ENCODE measurements around the gene PPP2R5C. TPM values are rescaled to one million over a fixed set of nuclear protein-coding genes. Genes with fewer than 3 reads are reported as not detected.

PPP2R5C gene
- total and polyA plus RNA-seq, 7 experiments from 2014 or later: 155 to 449 (median 382) TPM

DNA sequence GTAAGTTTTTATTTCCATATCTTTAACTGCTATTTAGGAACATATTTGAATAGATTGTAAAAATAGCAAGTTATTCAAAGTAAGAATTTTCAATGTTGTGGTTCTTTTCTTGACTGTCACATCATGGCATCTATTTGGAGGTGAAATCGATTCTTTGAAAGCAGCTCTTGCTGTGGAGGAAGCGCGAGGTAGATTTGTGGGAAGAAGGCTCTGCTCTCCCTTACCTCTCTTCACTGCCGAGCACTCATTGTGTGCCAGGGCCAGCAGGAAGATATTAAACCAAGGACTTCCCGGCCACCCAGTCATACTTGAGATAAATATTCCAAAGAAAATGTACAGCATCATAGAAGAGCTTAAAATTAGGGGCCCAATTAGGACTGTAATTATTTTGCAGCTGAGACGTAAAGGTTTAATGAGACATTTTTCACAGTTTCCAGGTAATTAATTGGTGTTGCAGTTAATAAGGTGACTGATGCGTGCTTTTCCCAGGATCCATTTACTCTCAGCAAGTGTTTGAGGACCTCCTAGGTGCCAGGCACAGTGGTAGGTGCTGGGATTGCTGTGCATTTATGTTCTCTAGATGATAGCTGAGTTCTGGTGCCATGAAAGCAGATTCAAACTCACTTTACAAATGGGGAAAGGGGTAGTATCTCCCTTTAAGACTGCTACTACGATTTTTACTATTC, 113.7 kb downstream of the PPP2R5C start:
- DNase-seq (no peak), ATAC-seq (no peak)
- H3K27me3 Mint-ChIP-seq: no peaks in the 10 kb centered on the region
- POLR2A ChIA-PET: interaction anchor here (1.5 to 1.6 kb wide), 3 partner anchors 23 to 105 kb away, joined by 4 to 5 read pairs (median 5); no protein-coding TSS in a partner anchor
- H3K4me3 Mint-ChIP-seq: peak overlapping the region; percentile 63 to 87 (median 76)
- Histone ChIP-seq H3K9me3 (ENCODE audit: control insufficient read depth in 2 of 3, low read length in 3 of 3) (no peaks in the 10 kb centered on the region), H3K27me3 (ENCODE audit: control insufficient read depth in 2 of 2, insufficient read depth in 2 of 2, low read length in 2 of 2) (no peaks in the 10 kb centered on the region), H3K4me3 (ENCODE audit: low read length) (no peak overlapping the region), H3K27ac (ENCODE audit: low read depth, low read length) (peak overlapping the region; percentile 72), H3K4me1 (ENCODE audit: control insufficient read depth in 2 of 2, insufficient read depth in 2 of 2, low read length in 2 of 2) (peaks cover 24 to 52% of the 10 kb centered on the region in 2 donors), H3K36me3 (ENCODE audit: control insufficient read depth in 2 of 3, insufficient read depth in 3 of 3, low read length in 3 of 3) (peaks cover 0 to 25% (median 8%) of the 10 kb centered on the region in 3 experiments)
- peaks cover 0 to 5% (median 0%) of the 10 kb centered on the region in 11 donors for H3K9me3 Mint-ChIP-seq
- peak overlapping the region; percentile 72 to 95 (median 89) for H3K27ac Mint-ChIP-seq
- intact Hi-C loops (cut with micrococcal nuclease): loop anchor here (5.0 kb wide), 3 partner anchors 33 to 113 kb away; partner anchors contain the start of gene PPP2R5C (in 1 of the 2)
- H3K4me1 Mint-ChIP-seq: peaks cover 47 to 97% (median 85%) of the 10 kb centered on the region in 7 donors
- H3K36me3 Mint-ChIP-seq: peaks cover 8 to 25% (median 19%) of the 10 kb centered on the region in 5 donors
- CTCF ChIA-PET: interaction anchor here (0.7 to 0.8 kb wide), 2 partner anchors 8 to 1789 kb away, joined by 3 read pairs; no protein-coding TSS in a partner anchor

DNA sequence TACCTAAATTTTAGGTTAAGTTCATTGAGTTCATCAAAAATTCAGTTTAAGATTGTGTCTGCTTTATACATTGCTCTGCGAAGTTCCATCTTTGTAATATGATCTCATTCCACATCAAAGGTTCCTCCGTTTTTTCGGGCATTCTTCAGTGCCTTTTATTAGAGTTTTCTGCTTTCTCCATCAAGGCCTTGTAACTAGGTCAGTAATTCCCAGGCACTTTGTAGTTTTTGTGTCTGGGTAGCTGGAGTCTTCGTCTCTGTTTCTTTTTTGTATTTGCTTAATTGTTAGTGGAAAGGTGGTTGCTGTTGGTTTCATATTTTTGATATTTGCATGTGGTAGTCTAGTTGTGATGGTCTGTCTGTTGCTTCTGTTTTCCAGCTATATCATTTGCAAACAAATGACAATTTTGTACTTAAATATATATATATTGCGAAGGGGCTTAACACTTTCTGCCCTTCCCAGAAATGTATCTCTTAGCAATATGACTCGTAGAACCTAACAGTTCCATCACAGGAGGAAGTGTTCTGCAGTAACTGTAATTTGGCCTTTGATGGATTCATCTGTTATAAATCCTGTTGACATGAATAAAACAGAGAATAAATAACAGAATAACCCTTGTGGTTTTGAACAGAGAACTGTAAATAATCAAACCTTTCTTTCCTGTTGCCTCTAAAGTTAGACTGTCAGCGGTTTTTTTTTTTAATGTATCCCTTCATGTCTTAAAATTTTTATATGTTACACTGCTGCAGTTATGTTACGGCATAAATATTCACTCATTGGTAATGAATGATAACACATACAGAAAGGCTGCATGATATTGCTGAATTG, 114.4 kb downstream of the PPP2R5C start:
- no peaks in the 10 kb centered on the region for H3K27me3 Mint-ChIP-seq
- peak overlapping the region; percentile 72 to 95 (median 89) for H3K27ac Mint-ChIP-seq
- POLR2A ChIA-PET: interaction anchor here (1.5 to 1.6 kb wide), 3 partner anchors 23 to 105 kb away, joined by 4 to 5 read pairs (median 5); no protein-coding TSS in a partner anchor
- peaks cover 0 to 5% (median 0%) of the 10 kb centered on the region in 11 donors for H3K9me3 Mint-ChIP-seq
- H3K9me3 ChIP-seq (ENCODE audit: control insufficient read depth in 2 of 3, low read length in 3 of 3): no peaks in the 10 kb centered on the region
- DNase-seq (peak in 3 of 9 donors; percentile 13 to 26 (median 24)), ATAC-seq (no peak)
- H3K4me1 Mint-ChIP-seq: peaks cover 46 to 97% (median 80%) of the 10 kb centered on the region in 7 donors
- peaks cover 8 to 25% (median 18%) of the 10 kb centered on the region in 5 donors for H3K36me3 Mint-ChIP-seq
- H3K4me3 Mint-ChIP-seq: peak overlapping the region; percentile 63 to 87 (median 76)
- peak overlapping the region; percentile 72 for H3K27ac ChIP-seq (ENCODE audit: low read depth, low read length)
- H3K36me3 ChIP-seq (ENCODE audit: control insufficient read depth in 2 of 3, insufficient read depth in 3 of 3, low read length in 3 of 3): peaks cover 0 to 33% (median 8%) of the 10 kb centered on the region in 3 experiments
- H3K4me1 ChIP-seq (ENCODE audit: control insufficient read depth in 2 of 2, insufficient read depth in 2 of 2, low read length in 2 of 2): peaks cover 24 to 54% of the 10 kb centered on the region in 2 donors
- no peaks in the 10 kb centered on the region for H3K27me3 ChIP-seq (ENCODE audit: control insufficient read depth in 2 of 2, insufficient read depth in 2 of 2, low read length in 2 of 2)
- H3K4me3 ChIP-seq (ENCODE audit: low read length): no peak overlapping the region
- intact Hi-C loops (cut with micrococcal nuclease): loop anchor here (1.0 to 5.0 kb wide), 4 partner anchors 34 to 169 kb away; partner anchors contain the start of gene PPP2R5C (in 1 of the 2)
- CTCF ChIA-PET: no interaction called here

DNA sequence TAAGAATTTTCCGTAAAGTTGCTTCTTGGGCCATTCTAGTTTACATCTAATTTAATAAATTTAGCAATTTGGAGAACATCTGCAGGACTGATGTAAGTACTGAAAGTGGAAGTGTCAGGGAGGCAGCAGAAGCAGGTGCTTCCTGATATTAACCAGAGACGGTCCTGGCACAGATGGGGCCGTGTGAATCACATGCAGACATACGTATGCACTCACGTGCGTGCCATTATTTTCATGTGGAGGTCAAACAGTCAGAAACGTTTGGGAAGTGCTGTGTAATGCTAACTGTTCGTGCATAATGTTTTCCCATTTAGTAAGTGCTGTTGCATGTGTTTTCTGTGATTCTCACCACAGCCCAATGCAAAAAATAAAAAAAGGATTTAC, 115.0 kb downstream of the PPP2R5C start:
- Mint-ChIP-seq H3K27me3 (no peaks in the 10 kb centered on the region), H3K4me1 (peaks cover 42 to 96% (median 78%) of the 10 kb centered on the region in 7 donors), H3K36me3 (peaks cover 9 to 24% (median 18%) of the 10 kb centered on the region in 5 donors), H3K9me3 (peaks cover 0 to 5% (median 0%) of the 10 kb centered on the region in 11 donors), H3K27ac (peak overlapping the region; percentile 72 to 95 (median 89)), H3K4me3 (peak overlapping the region; percentile 43 to 87 (median 76))
- intact Hi-C loops (cut with micrococcal nuclease): loop anchor here (1.0 to 5.0 kb wide), 4 partner anchors 34 to 169 kb away; partner anchors contain the start of gene PPP2R5C (in 1 of the 2)
- DNase-seq: peak in 8 of 9 donors; percentile 42 to 85 (median 68)
- H3K27me3 ChIP-seq (ENCODE audit: control insufficient read depth in 2 of 2, insufficient read depth in 2 of 2, low read length in 2 of 2): no peaks in the 10 kb centered on the region
- peak overlapping the region; percentile 72 for H3K27ac ChIP-seq (ENCODE audit: low read depth, low read length)
- CTCF ChIA-PET: no interaction called here
- H3K9me3 ChIP-seq (ENCODE audit: control insufficient read depth in 2 of 3, low read length in 3 of 3): no peaks in the 10 kb centered on the region
- ATAC-seq: peak; percentile 94
- H3K4me1 ChIP-seq (ENCODE audit: control insufficient read depth in 2 of 2, insufficient read depth in 2 of 2, low read length in 2 of 2): peaks cover 24 to 52% of the 10 kb centered on the region in 2 donors
- no peak overlapping the region for H3K4me3 ChIP-seq (ENCODE audit: low read length)
- H3K36me3 ChIP-seq (ENCODE audit: control insufficient read depth in 2 of 3, insufficient read depth in 3 of 3, low read length in 3 of 3): peaks cover 0 to 33% (median 8%) of the 10 kb centered on the region in 3 experiments
- POLR2A ChIA-PET: interaction anchor here (1.9 kb wide), 1 partner anchor 169 kb away, joined by 6 read pairs; no protein-coding TSS in a partner anchor

DNA sequence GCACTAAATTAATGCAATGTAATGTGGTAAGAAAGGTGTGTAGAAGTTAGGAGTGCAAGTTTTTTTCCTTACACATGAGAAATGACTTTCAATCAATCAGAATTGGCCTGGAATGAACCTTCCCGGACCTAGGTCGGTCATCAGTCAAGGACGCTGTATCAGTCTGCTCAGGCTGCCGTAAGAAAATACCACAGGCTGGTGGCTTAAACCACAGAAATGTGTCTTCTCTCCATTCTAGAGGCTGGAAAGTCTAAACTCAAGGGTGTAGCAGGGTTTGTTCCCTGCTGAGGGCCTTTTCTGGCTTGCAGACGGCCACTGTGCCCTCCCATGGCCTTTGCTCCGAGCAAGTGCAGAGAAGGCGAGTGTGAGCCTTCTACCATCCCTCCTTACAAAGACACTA, 116.3 kb downstream of the PPP2R5C start:
- POLR2A ChIA-PET: interaction anchor here (1.9 kb wide), 1 partner anchor 171 kb away, joined by 6 read pairs; no protein-coding TSS in a partner anchor
- H3K9me3 Mint-ChIP-seq: peaks cover 0 to 5% (median 0%) of the 10 kb centered on the region in 11 donors

DNA sequence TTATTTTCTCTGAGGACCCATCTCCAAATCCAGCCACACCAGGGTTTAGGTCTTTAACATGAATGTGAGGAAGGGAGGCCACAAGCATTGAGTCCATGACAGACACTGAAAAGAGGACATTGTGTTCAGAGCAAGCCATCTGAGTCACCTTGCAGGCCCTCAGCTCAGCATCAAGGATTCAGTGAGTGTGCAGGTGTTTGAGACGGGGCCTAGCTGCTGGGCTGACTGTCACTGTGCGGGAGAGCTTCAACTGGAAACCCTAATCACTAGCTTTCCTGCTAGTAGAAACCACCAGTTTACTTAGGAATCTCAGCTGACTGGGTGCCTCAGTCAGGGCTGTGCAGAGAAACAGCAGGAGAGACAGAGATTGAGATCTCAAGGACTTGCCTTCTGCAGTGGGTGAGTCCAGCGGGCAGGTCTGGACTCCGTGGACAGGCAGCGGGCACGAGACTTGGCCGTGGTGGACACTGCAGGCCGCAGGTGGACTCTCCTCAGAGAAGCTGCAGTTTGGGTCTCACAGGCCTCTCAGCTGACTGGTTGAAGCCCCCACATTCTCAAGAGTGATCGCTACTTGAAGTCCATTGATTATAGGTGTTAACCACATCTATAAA, 116.8 kb downstream of the PPP2R5C start:
- Mint-ChIP-seq H3K4me3 (peak overlapping the region in 4 of 10 donors; percentile 18 to 81 (median 56)), H3K9me3 (peaks cover 0 to 1% (median 0%) of the 10 kb centered on the region in 11 donors), H3K36me3 (peaks cover 7 to 25% (median 21%) of the 10 kb centered on the region in 5 donors), H3K4me1 (peaks cover 33 to 87% (median 67%) of the 10 kb centered on the region in 7 donors), H3K27me3 (no peaks in the 10 kb centered on the region), H3K27ac (peak overlapping the region; percentile 65 to 92 (median 88))
- Histone ChIP-seq H3K9me3 (ENCODE audit: control insufficient read depth in 2 of 3, low read length in 3 of 3) (no peaks in the 10 kb centered on the region), H3K4me3 (ENCODE audit: low read length) (no peak overlapping the region), H3K4me1 (ENCODE audit: control insufficient read depth in 2 of 2, insufficient read depth in 2 of 2, low read length in 2 of 2) (peaks cover 24 to 47% of the 10 kb centered on the region in 2 donors), H3K27ac (ENCODE audit: low read depth, low read length) (peak overlapping the region; percentile 54), H3K36me3 (ENCODE audit: control insufficient read depth in 2 of 3, insufficient read depth in 3 of 3, low read length in 3 of 3) (peaks cover 0 to 50% (median 13%) of the 10 kb centered on the region in 3 experiments), H3K27me3 (ENCODE audit: control insufficient read depth in 2 of 2, insufficient read depth in 2 of 2, low read length in 2 of 2) (no peaks in the 10 kb centered on the region)
- intact Hi-C loops (cut with micrococcal nuclease): loop anchor here (5.0 kb wide), 3 partner anchors 36 to 116 kb away; partner anchors contain the start of gene PPP2R5C (in 1 of the 2)
- DNase-seq (no peak), ATAC-seq (no peak)
- CTCF ChIA-PET: interaction anchor here (1.0 kb wide), 1 partner anchor 32 kb away, joined by 3 read pairs; no protein-coding TSS in a partner anchor
- POLR2A ChIA-PET: interaction anchor here (0.6 to 1.9 kb wide), 3 partner anchors 69 to 171 kb away, joined by 3 to 6 read pairs (median 4); no protein-coding TSS in a partner anchor

More for the DNA sequence above, 116.3 kb downstream of the PPP2R5C start:
- H3K4me1 ChIP-seq (ENCODE audit: control insufficient read depth in 2 of 2, insufficient read depth in 2 of 2, low read length in 2 of 2): peaks cover 24 to 47% of the 10 kb centered on the region in 2 donors
- peak overlapping the region; percentile 54 for H3K27ac ChIP-seq (ENCODE audit: low read depth, low read length)
- no peaks in the 10 kb centered on the region for H3K9me3 ChIP-seq (ENCODE audit: control insufficient read depth in 2 of 3, low read length in 3 of 3)
- H3K27ac Mint-ChIP-seq: peak overlapping the region; percentile 65 to 92 (median 88)
- H3K4me3 ChIP-seq (ENCODE audit: low read length): no peak overlapping the region
- H3K27me3 Mint-ChIP-seq: no peaks in the 10 kb centered on the region
- H3K4me3 Mint-ChIP-seq: peak overlapping the region in 8 of 10 donors; percentile 3 to 81 (median 30)
- no peaks in the 10 kb centered on the region for H3K27me3 ChIP-seq (ENCODE audit: control insufficient read depth in 2 of 2, insufficient read depth in 2 of 2, low read length in 2 of 2)
- H3K36me3 Mint-ChIP-seq: peaks cover 12 to 27% (median 21%) of the 10 kb centered on the region in 5 donors
- CTCF ChIA-PET: no interaction called here
- intact Hi-C loops (cut with micrococcal nuclease): loop anchor here (5.0 kb wide), 3 partner anchors 35 to 115 kb away; partner anchors contain the start of gene PPP2R5C (in 1 of the 2)
- ATAC-seq: no peak
- H3K4me1 Mint-ChIP-seq: peaks cover 35 to 92% (median 72%) of the 10 kb centered on the region in 7 donors
- peaks cover 0 to 45% (median 15%) of the 10 kb centered on the region in 3 experiments for H3K36me3 ChIP-seq (ENCODE audit: control insufficient read depth in 2 of 3, insufficient read depth in 3 of 3, low read length in 3 of 3)
- DNase-seq: no peak

Data from naive thymus-derived CD4-positive, alpha-beta T cell (primary cell).